Fibroblast of skin of left biceps (primary cell): ENCODE data around the gene SMAD3.

Experiments
- DNase-seq, 2 experiments: peaks; one replicate each; pipeline ENCODE4 v3.0.0-alpha.2; 2013; ENCODE audit warnings: low read depth in 2 of 2

The SMAD3 gene

DNA sequence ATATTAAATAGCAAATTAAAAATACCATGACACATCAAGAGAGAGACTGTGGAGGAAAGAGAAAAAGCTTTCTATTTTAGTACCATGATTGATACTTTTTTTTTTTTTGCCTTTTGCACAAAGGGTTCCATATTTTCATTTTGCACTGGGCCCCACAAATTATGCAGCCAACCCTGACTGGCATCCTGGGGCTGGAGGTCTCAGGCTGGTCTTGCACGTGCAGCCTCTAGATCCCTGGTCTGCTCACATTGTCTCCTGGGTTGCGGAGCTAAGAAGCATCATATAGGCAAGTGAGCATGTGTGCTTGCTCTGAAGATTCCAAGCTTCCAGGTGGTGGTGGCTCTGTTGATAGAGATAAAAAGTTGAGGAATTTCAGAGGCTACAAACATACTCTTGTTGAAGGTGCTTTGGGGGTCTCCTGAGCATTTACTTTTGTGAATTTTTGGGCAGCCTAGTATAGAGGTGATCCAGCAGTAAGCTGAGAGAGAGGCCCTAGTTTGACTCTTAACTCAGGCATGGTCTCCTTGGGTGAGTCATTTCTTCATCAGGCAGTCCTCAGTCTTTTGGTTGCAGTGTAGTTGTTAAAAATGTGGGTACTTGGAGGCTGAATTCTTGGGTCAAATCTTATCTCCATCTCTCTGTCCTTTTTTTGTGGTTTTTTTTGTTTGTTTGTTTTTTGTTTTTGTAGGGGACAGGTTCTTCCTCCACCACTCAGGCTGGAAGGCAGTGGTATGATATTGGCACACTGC lies 31.3 kb downstream of the SMAD3 start:
- DNase-seq = no peak

DNA sequence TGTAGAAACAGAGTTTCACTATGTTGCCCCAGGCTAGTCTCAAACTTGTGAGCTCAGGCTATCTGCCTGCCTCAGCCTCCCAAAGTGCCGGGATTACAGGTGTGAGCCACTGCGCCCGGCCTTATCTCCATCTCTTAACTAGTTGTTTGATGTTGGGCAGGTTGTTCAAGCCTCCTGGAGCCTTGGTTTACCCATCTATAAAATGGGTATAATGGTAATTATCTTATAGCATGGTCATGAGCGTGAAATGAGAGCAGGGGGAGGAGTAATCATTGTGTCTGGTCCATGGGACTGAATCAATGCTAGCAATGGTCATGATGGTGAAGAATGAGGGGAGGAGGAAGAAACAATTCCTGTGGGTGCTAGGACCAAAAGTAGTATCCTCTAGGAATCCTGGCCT lies 32.0 kb downstream of the SMAD3 start:
- no peak for DNase-seq

DNA sequence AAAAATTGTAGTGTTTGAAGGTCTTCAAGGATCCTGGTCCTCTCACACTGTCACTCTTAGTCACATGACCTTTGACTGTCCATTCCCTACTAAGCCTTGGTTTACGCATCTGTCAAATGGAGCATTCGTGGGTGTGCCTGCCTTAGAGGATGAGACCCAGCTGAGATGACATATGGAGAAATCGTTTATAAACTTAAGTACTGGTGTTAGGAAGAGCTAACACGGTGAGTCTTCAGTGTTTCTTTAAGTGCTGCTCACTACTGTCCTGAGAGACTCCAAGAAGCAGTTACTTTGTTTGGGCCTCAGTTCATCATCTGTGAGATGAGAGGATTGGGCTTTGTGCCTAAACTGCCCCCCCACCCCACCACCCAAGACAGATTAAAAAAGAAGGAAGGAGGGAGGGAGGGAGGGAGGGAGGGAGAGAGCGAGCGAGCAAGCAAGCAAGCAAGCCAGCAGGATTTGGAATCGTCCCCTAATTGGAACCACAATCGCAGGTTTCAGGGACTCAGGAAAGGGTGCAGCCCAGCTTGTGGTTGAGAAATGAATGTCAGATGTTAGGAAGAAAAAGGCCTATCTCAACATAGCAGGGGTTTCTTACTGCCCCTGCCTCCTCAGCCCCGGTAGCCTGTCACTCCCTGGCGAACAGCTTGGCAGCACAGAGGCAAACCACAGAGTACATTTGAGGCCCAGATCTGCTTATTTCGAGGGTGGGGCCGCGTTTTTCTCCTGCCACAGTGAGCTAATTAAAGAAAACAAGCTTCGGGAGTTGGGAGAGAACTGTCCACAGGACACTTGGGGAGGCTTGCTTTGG lies 32.7 kb downstream of the SMAD3 start:
- peak; percentile 93 to 96 for DNase-seq

DNA sequence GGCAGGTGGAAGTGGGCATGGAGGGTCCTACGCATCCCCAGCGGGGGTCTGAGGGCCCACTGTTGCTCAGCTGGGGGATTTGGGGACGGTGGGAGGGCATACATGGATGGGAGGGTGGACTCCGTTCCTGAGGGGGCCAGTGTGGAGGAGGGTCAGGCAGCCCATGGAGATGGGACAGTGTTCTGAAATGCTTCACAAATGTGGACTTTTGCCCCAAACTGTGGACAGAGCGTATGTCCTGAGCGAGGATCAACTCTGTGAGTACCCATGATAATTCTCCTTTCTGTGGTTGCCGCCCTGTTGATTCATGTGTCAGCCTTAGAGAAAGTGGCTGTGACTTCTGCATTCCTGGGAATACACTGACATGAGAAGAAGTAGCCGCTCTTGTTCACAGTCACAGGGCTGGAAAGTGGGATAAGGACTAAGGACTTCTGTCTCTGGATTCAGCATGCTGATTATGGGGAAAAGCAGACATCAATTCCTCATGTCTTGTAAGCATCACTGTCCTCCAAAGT lies 33.4 kb downstream of the SMAD3 start:
- DNase-seq = no peak

DNA sequence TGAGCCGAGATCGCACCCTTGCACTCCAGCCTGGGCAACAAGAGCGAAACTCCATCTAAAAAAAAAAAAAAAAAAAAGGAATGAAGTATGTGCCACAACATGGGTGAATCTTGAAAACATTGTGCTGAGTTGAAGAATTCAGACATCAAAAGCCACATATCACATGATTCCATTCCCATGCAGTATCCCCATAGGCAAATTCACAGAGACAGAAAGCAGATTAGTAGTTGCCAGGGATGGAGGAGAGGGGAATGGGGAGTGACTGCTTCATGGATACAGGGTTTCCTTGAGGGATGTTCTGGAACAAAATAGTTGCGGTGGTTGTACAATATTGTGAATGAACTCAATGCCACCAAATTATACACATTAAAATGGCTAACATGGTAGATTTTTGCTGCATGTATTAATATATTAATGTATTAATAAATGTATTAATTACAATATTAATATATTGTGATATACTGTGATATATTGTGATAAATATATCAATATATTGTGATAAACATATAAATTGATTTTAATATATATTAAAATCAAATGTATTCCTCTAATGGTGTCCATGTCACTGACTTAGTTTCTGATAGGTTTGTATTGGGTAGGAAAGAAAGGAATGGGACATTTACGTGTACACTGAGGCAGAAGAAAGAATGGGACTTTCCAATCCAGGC lies 34.9 kb downstream of the SMAD3 start:
- DNase-seq = no peak

GRCh38 chr15:67100801-67101581 lies 35.6 kb downstream of the SMAD3 start:
- no peak for DNase-seq

DNA sequence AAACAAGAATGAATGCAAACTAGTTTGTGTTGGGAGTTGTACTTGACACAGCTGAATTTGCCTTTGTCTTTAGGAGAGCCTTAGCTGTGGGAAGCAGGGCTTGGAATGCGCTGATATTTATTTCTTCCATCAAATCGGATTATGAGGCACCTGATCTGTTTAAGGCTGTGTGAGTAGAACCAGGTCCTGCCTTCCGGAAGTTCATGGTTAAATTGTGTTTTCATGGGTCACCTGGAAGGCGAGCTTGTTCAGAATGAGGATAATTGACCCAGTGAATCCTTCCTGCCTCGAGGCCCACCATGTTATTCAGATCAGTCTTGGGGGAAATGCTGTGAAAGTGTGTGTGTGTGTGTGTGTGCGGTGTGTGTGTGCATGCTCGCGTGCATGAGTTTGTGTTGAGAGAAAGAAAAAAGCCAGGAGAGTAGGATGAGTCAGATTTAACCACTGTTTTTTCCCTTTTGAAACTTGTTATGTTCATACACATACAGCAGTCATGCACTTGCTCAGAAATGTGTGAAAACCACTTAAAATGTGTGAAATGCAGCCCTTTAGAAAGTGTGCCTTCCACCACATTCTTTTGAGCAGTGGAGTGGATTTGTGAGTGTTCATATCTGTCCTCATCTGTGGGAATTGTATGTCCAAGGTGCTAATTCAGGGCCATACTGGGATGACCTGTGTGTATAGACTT lies 36.7 kb downstream of the SMAD3 start:
- DNase-seq = peak; percentile 80 to 84

DNA sequence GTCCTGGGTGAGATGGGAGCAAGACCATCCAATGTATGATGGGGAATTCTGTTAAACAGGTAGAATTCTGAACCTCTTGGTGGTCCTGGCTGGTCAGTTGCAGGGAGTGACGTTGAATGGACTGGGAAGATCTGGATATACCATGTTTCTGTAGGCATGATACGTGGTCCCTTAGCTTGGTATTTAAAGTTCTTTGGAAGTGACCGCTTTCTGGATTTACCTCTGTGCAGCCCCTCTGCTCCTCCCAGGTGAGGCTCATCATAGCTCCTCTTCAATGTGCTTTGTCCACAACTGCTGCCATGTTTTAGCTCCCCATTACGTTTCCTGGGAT lies 37.2 kb downstream of the SMAD3 start:
- DNase-seq = no peak

DNA sequence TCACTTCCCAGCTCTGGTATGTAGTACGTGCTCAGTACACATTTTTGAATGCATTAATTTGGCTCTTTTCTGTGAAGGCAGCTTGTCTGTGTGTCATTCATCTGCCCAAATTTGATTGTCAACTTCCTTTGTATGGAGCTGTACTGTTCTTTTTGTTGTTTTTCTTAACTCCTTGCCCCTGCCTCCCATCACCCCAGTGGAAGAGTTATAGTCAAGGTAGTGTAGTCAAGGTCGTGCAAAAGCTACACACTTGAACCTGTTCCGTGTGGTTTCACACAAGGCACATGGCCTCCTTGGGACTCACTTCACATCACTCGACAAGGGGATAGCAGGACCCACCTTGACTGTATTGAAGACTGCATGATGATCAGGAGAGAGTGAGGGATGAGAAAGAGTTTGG lies 37.6 kb downstream of the SMAD3 start:
- no peak for DNase-seq

- DNase-seq = no peak
These were observed 38.0 kb downstream of the SMAD3 start for GRCh38 chr15:67103432-67103831.

GRCh38 chr15:67103869-67104268 lies 38.5 kb downstream of the SMAD3 start:
- DNase-seq = no peak

GRCh38 chr15:67104510-67104909 lies 39.1 kb downstream of the SMAD3 start:
- no peak for DNase-seq

- DNase-seq = peak; percentile 83 to 84
These were observed 39.9 kb downstream of the SMAD3 start for GRCh38 chr15:67105065-67105951.

GRCh38 chr15:67105991-67106763 lies 40.8 kb downstream of the SMAD3 start:
- no peak for DNase-seq

GRCh38 chr15:67106764-67107013 lies 41.3 kb downstream of the SMAD3 start:
- no peak for DNase-seq

GRCh38 chr15:67107014-67107812 lies 41.8 kb downstream of the SMAD3 start:
- peak; percentile 91 for DNase-seq

DNA sequence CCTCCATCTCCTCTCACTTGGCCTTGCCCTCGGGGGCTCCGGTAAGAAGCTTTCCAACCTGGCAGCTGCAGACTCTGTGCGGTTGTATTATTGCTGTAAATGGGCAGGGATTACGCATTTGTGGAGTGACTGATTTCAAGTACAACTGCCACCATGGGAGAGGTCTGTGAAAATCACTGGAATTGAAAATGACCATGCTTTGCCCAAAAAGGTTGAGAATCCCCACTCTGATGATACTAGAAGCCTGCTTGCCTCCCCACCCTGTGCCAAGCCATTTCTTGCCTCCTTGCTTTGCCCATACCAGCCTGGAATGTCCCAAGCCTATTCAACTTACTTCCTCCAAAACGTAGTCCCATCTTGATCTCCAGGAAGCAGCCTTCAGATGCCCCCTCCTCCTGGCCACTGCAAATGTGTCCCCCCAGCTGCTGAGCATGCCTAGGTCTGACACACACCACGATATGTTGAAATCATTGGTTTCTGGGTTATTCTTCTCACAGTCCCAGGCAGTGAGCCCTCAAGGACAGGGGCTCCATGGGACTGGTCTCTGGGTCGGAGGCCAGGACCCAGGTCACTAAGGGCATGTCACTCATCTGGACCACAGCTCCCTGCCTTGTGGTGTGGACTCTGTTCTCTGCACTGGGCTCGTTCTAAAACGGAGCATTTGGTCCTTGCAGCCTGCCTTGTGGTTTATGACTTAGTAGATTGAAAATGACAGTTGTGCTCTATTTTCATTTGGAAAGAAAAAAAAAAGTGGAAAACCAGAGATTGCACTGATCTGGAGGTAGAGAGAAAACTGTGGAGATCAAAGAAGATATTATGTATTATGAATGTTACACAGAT lies 42.9 kb downstream of the SMAD3 start:
- no peak for DNase-seq
